HCT116 (cell line): Measurements from ENCODE around the gene CACNB2. TPM values are rescaled to one million over a fixed set of nuclear protein-coding genes. Genes with fewer than 3 reads are reported as not detected.
"Not testable (repeated sequence)": the region's sequence is repeated elsewhere in the genome, so short reads cannot be mapped to it uniquely, and the experiment has no call there.

ENCODE experiments used
- ATAC-seq: fragments of 200-7000 bp; cut with Tn5 transposase; 2 replicates; pipeline ENCODE4 v1.9.1; 2020; ENCODE audit warnings: mild to moderate bottlenecking, moderate library complexity
- BruUV-seq: library from RNA; stranded (reverse); fragments of 400-500 nt; replicated peaks from 2 replicates; lab custom pipeline; 2021; lab: Mats Ljungman, UMichigan
- CTCF ChIA-PET: fragments of 300-600 bp; sonication (Branson Sonifier 250); formaldehyde crosslinking; loops from one replicate; lab custom pipeline; 2021; ENCODE audit warnings: antibody characterized with exemption; lab: Charles Lee
- POLR2A ChIA-PET: fragments of 300-600, 350-600 bp; sonication (Branson Sonifier 250); formaldehyde crosslinking; loops from one replicate; lab custom pipeline; 2021; ENCODE audit warnings: antibody characterized with exemption; lab: Charles Lee
- RAD21 ChIA-PET, 2 experiments: fragments of 300-600 bp; sonication (Branson Sonifier 250); formaldehyde crosslinking; loops; one replicate each; lab custom pipeline; 2023; ENCODE audit warnings: low total read pairs in 2 of 2; ENCODE audit not compliant: uncharacterized antibody in 2 of 2, unreplicated experiment in 2 of 2, low non-redundant PET in 1 of 2; lab: Charles Lee
- DNase-seq: peaks from one replicate; pipeline ENCODE4 v3.0.0-alpha.2; 2010; ENCODE audit warnings: low read depth, low spot score
- H2AFZ ChIP-seq: fragments of 200-600 bp; shearing (Covaris generic), sonication (generic); 2 replicates; pipeline ENCODE4 v1.6.1; 2017; ENCODE audit warnings: low read depth, mixed run types, mixed read lengths, antibody characterized with exemption, low read length; ENCODE audit not compliant: poor library complexity, severe bottlenecking
- H3K27ac ChIP-seq: 2 replicates; pipeline ENCODE4 v1.5.1; 2012; ENCODE audit warnings: low read depth, low read length
- H3K27me3 ChIP-seq: fragments of 200-600 bp; sonication (generic); 2 replicates; pipeline ENCODE4 v1.6.1; 2016; ENCODE audit warnings: mixed run types, low read length, mixed read lengths; ENCODE audit not compliant: insufficient read depth
- H3K36me3 ChIP-seq, 2 experiments: fragments of 200-500 bp in 1 of 2; fragments of 200-600 bp in 1 of 2; sonication (Bioruptor generic) in 1 of 2; sonication (generic) in 1 of 2; 2 replicates each; pipeline versions ENCODE4 v1.5.1 to v1.6.1; 2014 to 2016; ENCODE audit warnings: low read length in 2 of 2, inconsistent platforms in 1 of 2, mixed read lengths in 1 of 2, mixed run types in 1 of 2; ENCODE audit not compliant: insufficient read depth in 2 of 2, control insufficient read depth in 1 of 2
- H3K4me1 ChIP-seq, 2 experiments: fragments of 200-600 bp in 1 of 2; sonication (generic) in 1 of 2; 2 replicates each; pipeline versions ENCODE4 v1.5.1 to v1.6.1; 2012 to 2017; ENCODE audit warnings: low read length in 2 of 2, inconsistent platforms in 1 of 2, mild to moderate bottlenecking in 1 of 2, mixed read lengths in 1 of 2, mixed run types in 1 of 2, moderate library complexity in 1 of 2; ENCODE audit not compliant: insufficient read depth in 2 of 2, control insufficient read depth in 1 of 2
- H3K4me2 ChIP-seq: fragments of 200-600 bp; sonication (generic); 2 replicates; pipeline ENCODE4 v1.6.1; 2017; ENCODE audit warnings: mixed run types, low read length, mixed read lengths
- H3K4me3 ChIP-seq, 2 experiments: fragments of 200-600 bp in 1 of 2; sonication (generic) in 1 of 2; replicated peaks in 1 of 2; 2 replicates each; pipeline ENCODE4 v1.5.1; 2011 to 2016; ENCODE audit warnings: low read length in 2 of 2, control low read depth in 1 of 2, low read depth in 1 of 2, mild to moderate bottlenecking in 1 of 2, mixed read lengths in 1 of 2, mixed run types in 1 of 2
- H3K79me2 ChIP-seq: fragments of 200-600 bp; sonication (generic); 2 replicates; pipeline ENCODE4 v1.6.1; 2017; ENCODE audit warnings: mild to moderate bottlenecking, mixed run types, low read length, moderate library complexity, mixed read lengths; ENCODE audit not compliant: insufficient read depth
- H3K9ac ChIP-seq: fragments of 200-600 bp; sonication (generic); 2 replicates; pipeline ENCODE4 v1.6.1; 2016; ENCODE audit warnings: low read length, mixed read lengths
- H3K9me2 ChIP-seq: fragments of 200-600 bp; sonication (generic), shearing (Covaris generic); 2 replicates; pipeline ENCODE4 v1.6.1; 2017; ENCODE audit warnings: mixed run types, mild to moderate bottlenecking, moderate library complexity; ENCODE audit not compliant: insufficient read depth
- H3K9me3 ChIP-seq, 2 experiments: fragments of 200-500 bp in 1 of 2; fragments of 200-600 bp in 1 of 2; sonication (Bioruptor generic) in 1 of 2; sonication (generic) in 1 of 2; 2 replicates each; pipeline ENCODE4 v1.6.1; 2014 to 2017; ENCODE audit warnings: low read length in 2 of 2, mixed read lengths in 2 of 2, inconsistent platforms in 1 of 2, low read depth in 1 of 2, mild to moderate bottlenecking in 1 of 2, mixed run types in 1 of 2, moderate library complexity in 1 of 2; ENCODE audit not compliant: control insufficient read depth in 1 of 2, insufficient read depth in 1 of 2
- H4K20me1 ChIP-seq: fragments of 200-600 bp; sonication (generic), shearing (Covaris generic); 2 replicates; pipeline ENCODE4 v1.6.1; 2017; ENCODE audit warnings: mixed run types, mild to moderate bottlenecking, moderate library complexity; ENCODE audit not compliant: insufficient read depth
- CBX3 ChIP-seq: IDR thresholded peaks from 2 replicates; pipeline ENCODE4 v1.6.1; 2012; ENCODE audit warnings: low read depth
- EGR1 ChIP-seq: IDR thresholded peaks from 2 replicates; pipeline ENCODE4 v1.6.1; 2012; ENCODE audit warnings: low read depth
- ELF1 ChIP-seq: IDR thresholded peaks from 2 replicates; pipeline ENCODE4 v1.6.1; 2012; ENCODE audit warnings: low read depth, borderline replicate concordance
- MAX ChIP-seq: IDR thresholded peaks from 2 replicates; pipeline ENCODE4 v1.6.1; 2012
- POLR2A ChIP-seq: IDR thresholded peaks from 2 replicates; pipeline ENCODE4 v1.7.0; 2011; ENCODE audit warnings: borderline replicate concordance; ENCODE audit not compliant: insufficient read depth, insufficient read length; ENCODE audit errors: extremely low read depth
- SIN3A ChIP-seq: IDR thresholded peaks from 2 replicates; pipeline ENCODE4 v1.6.1; 2012; ENCODE audit warnings: low read depth
- SRF ChIP-seq: IDR thresholded peaks from 2 replicates; pipeline ENCODE4 v1.6.1; 2012; ENCODE audit warnings: low read depth
- intact Hi-C: fragments of 100-400 bp; cut with micrococcal nuclease; formaldehyde crosslinking; loops from 2 replicates; pipeline ENCODE4 v1.10.0; 2022
- total RNA-seq: library from RNA; stranded (reverse); gene quantifications from one replicate; pipeline ENCODE4 v1.2.1, GENCODE V29; 2021; ENCODE audit not compliant: unreplicated experiment
- TF ChIP-seq, protein P1 (sequence below): IDR thresholded peaks from 2 replicates; pipeline ENCODE4 v1.6.1; 2012; ENCODE audit warnings: low read depth

CACNB2 gene
- total RNA-seq, 1 experiment from 2014 or later, result 0.71 TPM

GRCh38 chr10:18179891-18180290 is 39.7 kb downstream of the CACNB2 start:
- H3K36me3 ChIP-seq, result no peaks in the 10 kb centered on the region
- no peak overlapping the region for H3K27ac ChIP-seq
- no peaks in the 10 kb centered on the region for H3K9me2 ChIP-seq
- BruUV-seq, result no TSS peak
- no peaks in the 10 kb centered on the region for H3K4me1 ChIP-seq
- H3K27me3 ChIP-seq, result no peaks in the 10 kb centered on the region
- H3K4me3 ChIP-seq, result no peak overlapping the region
- CTCF ChIA-PET, result no interaction called here
- intact Hi-C loops, result no loop called here
- TF ChIP-seq SIN3A (no peak), CBX3 (no peak), EGR1 (no peak), POLR2A (no peak), MAX (no peak), ELF1 (no peak), SRF (no peak)
- TF ChIP-seq, protein P1, sequence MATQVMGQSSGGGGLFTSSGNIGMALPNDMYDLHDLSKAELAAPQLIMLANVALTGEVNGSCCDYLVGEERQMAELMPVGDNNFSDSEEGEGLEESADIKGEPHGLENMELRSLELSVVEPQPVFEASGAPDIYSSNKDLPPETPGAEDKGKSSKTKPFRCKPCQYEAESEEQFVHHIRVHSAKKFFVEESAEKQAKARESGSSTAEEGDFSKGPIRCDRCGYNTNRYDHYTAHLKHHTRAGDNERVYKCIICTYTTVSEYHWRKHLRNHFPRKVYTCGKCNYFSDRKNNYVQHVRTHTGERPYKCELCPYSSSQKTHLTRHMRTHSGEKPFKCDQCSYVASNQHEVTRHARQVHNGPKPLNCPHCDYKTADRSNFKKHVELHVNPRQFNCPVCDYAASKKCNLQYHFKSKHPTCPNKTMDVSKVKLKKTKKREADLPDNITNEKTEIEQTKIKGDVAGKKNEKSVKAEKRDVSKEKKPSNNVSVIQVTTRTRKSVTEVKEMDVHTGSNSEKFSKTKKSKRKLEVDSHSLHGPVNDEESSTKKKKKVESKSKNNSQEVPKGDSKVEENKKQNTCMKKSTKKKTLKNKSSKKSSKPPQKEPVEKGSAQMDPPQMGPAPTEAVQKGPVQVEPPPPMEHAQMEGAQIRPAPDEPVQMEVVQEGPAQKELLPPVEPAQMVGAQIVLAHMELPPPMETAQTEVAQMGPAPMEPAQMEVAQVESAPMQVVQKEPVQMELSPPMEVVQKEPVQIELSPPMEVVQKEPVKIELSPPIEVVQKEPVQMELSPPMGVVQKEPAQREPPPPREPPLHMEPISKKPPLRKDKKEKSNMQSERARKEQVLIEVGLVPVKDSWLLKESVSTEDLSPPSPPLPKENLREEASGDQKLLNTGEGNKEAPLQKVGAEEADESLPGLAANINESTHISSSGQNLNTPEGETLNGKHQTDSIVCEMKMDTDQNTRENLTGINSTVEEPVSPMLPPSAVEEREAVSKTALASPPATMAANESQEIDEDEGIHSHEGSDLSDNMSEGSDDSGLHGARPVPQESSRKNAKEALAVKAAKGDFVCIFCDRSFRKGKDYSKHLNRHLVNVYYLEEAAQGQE, result no peak
- no peaks in the 10 kb centered on the region for H3K79me2 ChIP-seq
- H3K9ac ChIP-seq, result no peak overlapping the region
- no peaks in the 10 kb centered on the region for H4K20me1 ChIP-seq
- H3K9me3 ChIP-seq, result no peaks in the 10 kb centered on the region
- H3K4me2 ChIP-seq, result no peak overlapping the region
- ATAC-seq (no peak), DNase-seq (no peak)
- no peak overlapping the region for H2AFZ ChIP-seq
- POLR2A ChIA-PET, result no interaction called here
- RAD21 ChIA-PET, result no interaction called here

- H3K27me3 ChIP-seq, H4K20me1 ChIP-seq, intact Hi-C loops, H3K4me2 ChIP-seq, H3K9me3 ChIP-seq, CTCF ChIA-PET, RAD21 ChIA-PET, H3K9ac ChIP-seq, BruUV-seq, H3K36me3 ChIP-seq, ATAC-seq, H3K4me1 ChIP-seq, H3K4me3 ChIP-seq, POLR2A ChIA-PET, H3K79me2 ChIP-seq, DNase-seq, H2AFZ ChIP-seq, H3K9me2 ChIP-seq, H3K27ac ChIP-seq: not testable (repeated sequence)
These were observed 41.2 kb downstream of the CACNB2 start for GRCh38 chr10:18181382-18181781.
